NCI-H1048 (cell line): Measurements from ENCODE around the gene ZNF45.
"Not testable (repeated sequence)": the region's sequence is repeated elsewhere in the genome, so short reads cannot be mapped to it uniquely, and the experiment has no call there.

Experiments used
- DNase-seq: peaks from one replicate; lab custom pipeline; 2025; lab: John Stamatoyannopoulos, UW

The ZNF45 gene

GRCh38 chr19:43934985-43935708 lies at the start of gene ZNF45:
ZNF45 (minus strand) TSS chr19:43935282; CDS start chr19:43922185, 13,097 bp downstream.
- DNase-seq = peak; percentile 61

GRCh38 chr19:43984687-43985000 lies 49.6 kb upstream of the ZNF45 start:
- DNase-seq = no peak

- DNase-seq = peak; percentile 60
Observed at GRCh38 chr19:43983912-43984686, 49.0 kb upstream of the ZNF45 start, which contains the start of gene ZNF155. ZNF155 (plus strand) TSS chr19:43984188; CDS start chr19:43988544, 4,356 bp downstream.

GRCh38 chr19:43983544-43983911 lies 48.4 kb upstream of the ZNF45 start:
- no peak for DNase-seq

- no peak for DNase-seq
Observed at GRCh38 chr19:43976732-43977131, 41.6 kb upstream of the ZNF45 start.

GRCh38 chr19:43966079-43966694 lies 31.1 kb upstream of the ZNF45 start:
- DNase-seq = no peak

GRCh38 chr19:43960411-43960810 lies 25.3 kb upstream of the ZNF45 start:
- no peak for DNase-seq

- DNase-seq = no peak
Observed at GRCh38 chr19:43957891-43958290, 22.8 kb upstream of the ZNF45 start.

- DNase-seq = no peak
Observed at GRCh38 chr19:43956827-43957226, 21.7 kb upstream of the ZNF45 start.

GRCh38 chr19:43950834-43951645 lies 16.0 kb upstream of the ZNF45 start, which contains the start of gene ZNF221:
ZNF221 (plus strand) TSS chr19:43951228; CDS start chr19:43962727, 11,499 bp downstream.
- DNase-seq = peak; percentile 57

- not testable (repeated sequence) for DNase-seq
Observed at GRCh38 chr19:43949803-43950202, 14.7 kb upstream of the ZNF45 start.

GRCh38 chr19:43947412-43947811 lies 12.3 kb upstream of the ZNF45 start:
- not testable (repeated sequence) for DNase-seq

GRCh38 chr19:43941209-43941608 lies 6.1 kb upstream of the ZNF45 start:
- DNase-seq = no peak

GRCh38 chr19:43940719-43941118 lies 5.6 kb upstream of the ZNF45 start:
- no peak for DNase-seq

- no peak for DNase-seq
Observed at GRCh38 chr19:43939557-43940260, 4.6 kb upstream of the ZNF45 start.

- DNase-seq = no peak
Observed at GRCh38 chr19:43936188-43936587, 1.1 kb upstream of the ZNF45 start.

GRCh38 chr19:43934055-43934984 lies 762 bp downstream of the ZNF45 start:
- no peak for DNase-seq

GRCh38 chr19:43928820-43929219 lies 6.3 kb downstream of the ZNF45 start:
- DNase-seq = no peak

- no peak for DNase-seq
Observed at GRCh38 chr19:43923875-43924274, 11.2 kb downstream of the ZNF45 start.

- no peak for DNase-seq
Observed at GRCh38 chr19:43914051-43914450, 21.0 kb downstream of the ZNF45 start.
